AG09319 (cell line): ENCODE data around the gene P2RX2.

Experiments
- DNase-seq: peaks from one replicate; pipeline ENCODE4 v3.0.0-alpha.2; 2010; ENCODE audit warnings: low read depth; ENCODE audit errors: extremely low read depth
- TF ChIP-seq, protein P1 (sequence below): IDR thresholded peaks from 2 replicates; pipeline ENCODE4 v1.5.1; 2011; ENCODE audit warnings: low read depth, mild to moderate bottlenecking, inconsistent platforms, low read length, moderate library complexity

Gene P2RX2

DNA sequence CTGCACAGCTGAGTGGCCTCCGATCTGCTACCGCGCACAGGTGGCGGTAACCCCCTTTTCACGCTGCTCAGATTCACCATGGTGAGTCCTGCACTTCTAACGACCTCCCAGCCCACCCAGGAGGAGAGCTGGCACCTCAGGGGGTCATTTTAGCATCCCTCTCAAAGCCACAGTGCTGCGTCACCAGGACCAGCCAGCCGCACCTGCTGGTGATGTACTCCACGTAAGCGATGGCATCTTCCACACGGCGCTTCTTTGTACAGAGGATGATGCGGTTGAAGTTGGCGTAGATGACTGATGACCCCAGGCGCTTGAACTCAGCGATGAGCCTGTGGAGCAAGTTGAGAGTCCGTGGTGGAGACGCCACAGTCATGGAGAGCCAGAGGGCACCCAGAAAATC lies 19.2 kb downstream of the P2RX2 start:
- no peak for DNase-seq
- TF ChIP-seq, protein P1, sequence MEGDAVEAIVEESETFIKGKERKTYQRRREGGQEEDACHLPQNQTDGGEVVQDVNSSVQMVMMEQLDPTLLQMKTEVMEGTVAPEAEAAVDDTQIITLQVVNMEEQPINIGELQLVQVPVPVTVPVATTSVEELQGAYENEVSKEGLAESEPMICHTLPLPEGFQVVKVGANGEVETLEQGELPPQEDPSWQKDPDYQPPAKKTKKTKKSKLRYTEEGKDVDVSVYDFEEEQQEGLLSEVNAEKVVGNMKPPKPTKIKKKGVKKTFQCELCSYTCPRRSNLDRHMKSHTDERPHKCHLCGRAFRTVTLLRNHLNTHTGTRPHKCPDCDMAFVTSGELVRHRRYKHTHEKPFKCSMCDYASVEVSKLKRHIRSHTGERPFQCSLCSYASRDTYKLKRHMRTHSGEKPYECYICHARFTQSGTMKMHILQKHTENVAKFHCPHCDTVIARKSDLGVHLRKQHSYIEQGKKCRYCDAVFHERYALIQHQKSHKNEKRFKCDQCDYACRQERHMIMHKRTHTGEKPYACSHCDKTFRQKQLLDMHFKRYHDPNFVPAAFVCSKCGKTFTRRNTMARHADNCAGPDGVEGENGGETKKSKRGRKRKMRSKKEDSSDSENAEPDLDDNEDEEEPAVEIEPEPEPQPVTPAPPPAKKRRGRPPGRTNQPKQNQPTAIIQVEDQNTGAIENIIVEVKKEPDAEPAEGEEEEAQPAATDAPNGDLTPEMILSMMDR, result no peak

DNA sequence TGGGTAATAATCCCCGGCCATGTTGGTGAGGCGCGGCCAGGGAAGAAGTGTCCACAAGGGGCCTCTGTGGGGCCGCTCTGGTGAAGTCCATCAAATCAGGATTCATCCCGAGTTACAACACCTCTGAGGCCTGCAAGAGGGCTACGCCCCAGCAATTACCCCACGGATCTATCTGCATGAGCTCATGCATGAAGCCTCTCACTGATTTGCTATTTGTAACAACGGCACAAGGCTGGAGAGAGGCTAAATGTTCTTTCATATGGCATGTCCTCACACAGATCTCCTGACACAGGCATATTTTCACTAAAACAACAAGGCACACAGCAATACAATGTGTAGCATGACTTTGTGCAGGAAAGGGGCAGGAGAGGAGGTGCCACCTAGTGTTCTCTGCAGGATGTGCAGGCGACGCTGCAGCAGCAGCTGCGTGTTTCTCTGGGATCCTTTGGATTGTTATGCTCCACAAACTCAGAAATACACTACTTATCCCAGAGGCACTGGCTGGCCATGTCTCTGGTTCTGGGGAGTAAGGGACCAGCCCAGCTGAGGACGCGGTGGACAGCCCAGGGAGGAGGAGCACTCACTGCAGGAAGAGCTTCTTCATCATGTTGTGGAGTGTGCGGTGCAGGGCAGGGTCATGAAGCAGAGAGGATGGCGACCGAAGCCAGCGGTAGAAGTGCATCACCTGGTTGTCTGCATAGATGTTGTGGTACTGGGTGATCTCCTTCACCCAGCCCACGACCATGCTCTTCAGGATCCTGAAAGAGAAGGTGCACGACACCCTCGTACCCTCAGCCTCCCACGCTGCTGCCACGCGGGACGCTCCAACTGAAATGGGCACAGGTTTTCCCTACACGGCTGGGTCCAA lies 20.2 kb downstream of the P2RX2 start:
- peak; percentile 22 for DNase-seq
- TF ChIP-seq, protein P1, result peak; percentile 90

DNA sequence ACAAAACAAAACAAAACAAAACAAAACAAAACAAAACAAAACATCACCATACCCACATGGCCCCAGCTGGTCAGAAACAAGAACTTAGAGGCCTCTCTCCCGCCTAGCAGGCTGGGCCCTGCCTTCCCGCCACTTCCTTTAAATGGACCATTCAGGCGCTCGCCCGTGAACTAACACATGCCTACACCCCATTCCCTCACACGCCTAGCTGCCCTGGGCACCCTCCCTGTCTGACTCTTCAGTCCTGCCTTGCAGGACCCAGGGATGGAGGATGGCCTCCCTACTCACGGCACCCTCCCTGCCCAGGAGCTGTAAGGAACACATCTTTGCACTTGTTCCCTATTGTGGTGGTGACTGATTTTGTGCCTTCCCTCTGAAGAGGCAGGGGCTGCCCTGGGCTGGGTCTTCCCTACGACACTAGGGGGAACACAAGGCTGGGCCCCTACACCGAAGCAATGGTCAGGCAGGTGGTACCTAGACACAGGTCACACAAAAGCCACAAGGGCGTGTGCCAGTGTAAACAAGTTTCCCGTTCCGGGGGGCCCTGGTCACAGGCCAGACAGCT lies 21.5 kb downstream of the P2RX2 start:
- DNase-seq, result no peak

DNA sequence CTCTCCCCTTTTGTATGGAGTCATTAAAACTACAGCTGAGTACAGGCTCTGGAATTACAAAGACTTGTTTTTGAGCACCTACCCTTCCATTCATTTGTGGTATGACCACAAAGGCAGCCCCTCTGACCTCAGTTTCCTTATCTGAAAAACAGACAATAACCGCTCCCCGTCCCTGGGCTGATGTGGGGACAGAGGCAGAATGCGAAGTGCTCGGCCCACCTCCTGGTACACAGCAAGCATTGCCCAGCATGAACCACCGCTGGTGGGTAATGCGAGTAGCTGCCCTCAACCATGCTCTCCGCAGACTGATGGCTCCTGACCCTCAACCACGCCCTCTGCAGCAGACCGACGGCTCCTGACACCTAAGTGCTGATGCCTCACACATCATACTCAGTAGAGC lies 22.4 kb downstream of the P2RX2 start:
- DNase-seq, result no peak

More for the DNA sequence above, 21.5 kb downstream of the P2RX2 start:
- TF ChIP-seq, protein P1, result no peak

DNA sequence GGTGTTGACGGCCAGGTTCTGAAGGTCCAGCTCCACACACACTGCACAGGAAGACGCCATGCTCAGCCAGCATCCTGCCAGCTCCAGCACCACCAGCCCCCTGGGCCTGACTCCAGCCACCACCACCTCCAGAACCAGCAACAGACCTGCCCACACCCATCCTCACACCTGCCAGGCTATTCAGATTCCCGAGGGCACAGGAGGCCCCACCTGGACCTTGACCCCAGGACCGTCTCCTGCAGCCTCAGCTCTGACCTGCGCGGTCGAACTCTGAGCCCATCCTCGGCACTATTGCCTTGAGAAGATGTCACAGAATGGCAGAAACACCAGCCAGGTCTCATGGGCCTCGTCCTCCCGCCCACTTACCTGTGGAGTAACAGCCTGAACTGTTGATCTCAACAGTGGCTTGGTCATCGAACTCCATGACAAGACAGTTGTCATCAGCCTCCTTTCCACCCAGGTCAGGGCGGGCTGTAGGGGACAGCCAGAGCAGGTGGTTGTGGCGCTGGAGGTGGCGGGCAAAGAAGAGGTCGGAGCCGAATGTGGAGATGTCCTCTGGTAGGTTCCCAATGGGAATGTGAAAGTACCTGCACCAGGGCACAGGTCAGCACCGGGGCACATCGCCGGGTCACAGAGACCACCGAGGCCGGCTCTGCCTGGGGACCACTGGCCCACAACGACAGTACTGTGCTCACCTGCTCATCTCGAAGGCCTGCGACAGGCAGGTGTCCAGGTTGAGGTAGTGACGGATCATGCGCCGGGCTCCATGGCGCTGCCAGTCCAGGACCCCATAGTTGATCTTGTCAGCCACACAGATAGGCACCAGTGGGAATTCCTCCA lies 23.5 kb downstream of the P2RX2 start:
- TF ChIP-seq, protein P1, result no peak

More for the DNA sequence above, 22.4 kb downstream of the P2RX2 start:
- TF ChIP-seq, protein P1, result no peak

DNA sequence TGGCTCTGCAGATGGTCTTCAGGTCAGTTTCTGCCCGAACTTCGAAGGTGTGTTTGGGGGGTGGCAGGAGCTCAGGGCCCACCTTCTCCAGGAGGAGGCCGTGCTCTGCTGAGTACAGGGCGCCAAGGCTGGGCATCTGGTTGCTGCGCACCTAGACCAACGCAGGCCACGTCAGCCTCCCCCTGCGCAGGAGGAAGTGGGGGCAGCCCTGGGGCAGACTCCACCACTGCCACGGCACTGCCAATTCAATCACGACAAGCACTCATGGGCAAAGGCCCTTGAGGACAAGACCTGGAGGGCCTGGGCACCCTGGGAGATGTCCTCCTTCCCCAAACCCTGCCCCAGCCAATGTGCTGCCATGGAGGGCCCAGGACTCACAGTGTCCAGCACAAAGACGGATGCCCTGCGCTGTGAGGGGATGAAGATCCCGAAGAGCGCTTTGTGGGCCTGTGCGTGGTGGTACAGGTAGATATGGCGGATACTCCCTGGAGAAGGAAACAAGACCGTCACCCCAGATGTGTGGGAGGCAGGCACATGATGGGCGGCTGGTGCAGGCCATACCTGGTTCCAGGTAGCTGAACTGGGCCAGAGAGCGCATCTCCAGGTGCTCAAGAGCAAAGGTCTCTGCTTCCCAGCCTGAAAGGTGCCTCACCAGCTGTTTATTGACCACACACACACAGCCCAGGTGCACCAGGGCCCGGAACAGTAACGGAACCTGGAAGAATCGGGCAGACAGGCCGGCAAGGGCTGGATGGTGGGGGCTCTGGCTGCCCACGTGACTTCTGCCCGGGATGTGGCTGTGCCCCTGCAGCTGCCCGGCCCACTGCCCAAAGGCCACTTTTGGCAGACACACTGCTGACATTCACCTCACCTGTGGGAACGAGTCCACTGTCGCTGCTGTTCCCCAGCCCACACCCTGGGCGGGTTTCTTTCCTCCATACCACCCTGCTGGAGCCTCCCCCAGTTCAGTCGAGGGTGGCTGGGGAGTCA lies 24.6 kb downstream of the P2RX2 start:
- TF ChIP-seq, protein P1, result no peak
- no peak for DNase-seq

More for the DNA sequence above, 23.5 kb downstream of the P2RX2 start:
- no peak for DNase-seq
